GM12878 (cell line): ENCODE measurements around the gene RET. TPM values are rescaled to one million over a fixed set of nuclear protein-coding genes. Genes with fewer than 3 reads are reported as not detected.

ENCODE experiments used
- ATAC-seq: fragments of 200-7000 bp; cut with Tn5 transposase; 3 replicates; pipeline ENCODE4 v1.9.1; 2020; ENCODE audit warnings: mild to moderate bottlenecking, moderate library complexity
- BruUV-seq: library from RNA; stranded (reverse); fragments of 400-500 nt; replicated peaks from 2 replicates; lab custom pipeline; 2021; lab: Mats Ljungman, UMichigan
- CTCF ChIA-PET: fragments of 300-600 bp; sonication (Branson Sonifier 250); formaldehyde crosslinking; extraction: SDS; loops from one replicate; lab custom pipeline; 2021; ENCODE audit warnings: inconsistent platforms; lab: Yijun Ruan, JAX
- POLR2A ChIA-PET: fragments of 350-600 bp; formaldehyde crosslinking; extraction: SDS; loops from one replicate; lab custom pipeline; 2021; ENCODE audit warnings: inconsistent platforms; lab: Charles Lee
- RAD21 ChIA-PET: fragments of 300-600 bp; sonication (Branson Sonifier 250); formaldehyde crosslinking; loops from one replicate; lab custom pipeline; 2023; ENCODE audit warnings: antibody characterized with exemption; ENCODE audit not compliant: unreplicated experiment; lab: Charles Lee
- SMC1A ChIA-PET: fragments of 300-600 bp; sonication (Branson Sonifier 250); formaldehyde crosslinking; loops from one replicate; lab custom pipeline; 2023; ENCODE audit not compliant: unreplicated experiment, uncharacterized antibody; lab: Charles Lee
- DNase-seq: peaks from one replicate; pipeline ENCODE4 v3.0.0-alpha.2; 2011; ENCODE audit warnings: low read depth, low spot score
- FAIRE-seq: peaks from 3 replicates; lab custom pipeline; 2011; peaks lifted over from hg19 to GRCh38; lab: Jason Lieb, UNC
- H2AFZ ChIP-seq: 2 replicates; pipeline ENCODE4 v1.6.0; 2011; ENCODE audit warnings: low read depth, low read length, control low read depth; ENCODE audit not compliant: control insufficient read depth
- H3K27ac ChIP-seq: 2 replicates; pipeline ENCODE4 v1.5.1; 2011; ENCODE audit warnings: control low read depth; ENCODE audit not compliant: control insufficient read depth, insufficient read depth
- H3K27me3 ChIP-seq, 2 experiments: replicated peaks in 1 of 2; 2 replicates each; pipeline versions ENCODE4 v1.6.0 to v1.6.1; 2011; ENCODE audit warnings: low read length in 1 of 2; ENCODE audit not compliant: control insufficient read depth in 2 of 2, insufficient read depth in 2 of 2
- H3K36me3 ChIP-seq, 2 experiments: 2 replicates each; pipeline ENCODE4 v1.5.1; 2011; ENCODE audit warnings: low read length in 1 of 2; ENCODE audit not compliant: control insufficient read depth in 2 of 2, insufficient read depth in 2 of 2
- H3K4me1 ChIP-seq: 2 replicates; pipeline ENCODE4 v1.6.1; 2011; ENCODE audit warnings: mild to moderate bottlenecking, low read length, moderate library complexity, mixed read lengths; ENCODE audit not compliant: control insufficient read depth, insufficient read depth
- H3K4me2 ChIP-seq: 2 replicates; pipeline ENCODE4 v1.6.0; 2011; ENCODE audit warnings: control low read depth; ENCODE audit not compliant: control insufficient read depth, insufficient read depth
- H3K4me3 ChIP-seq: fragments of 200-600 bp; sonication (generic); 2 replicates; pipeline ENCODE4 v1.5.1; 2016
- H3K79me2 ChIP-seq: 2 replicates; pipeline ENCODE4 v1.6.0; 2011; ENCODE audit warnings: low read length; ENCODE audit not compliant: control insufficient read depth, insufficient read depth
- H3K9ac ChIP-seq: 2 replicates; pipeline ENCODE4 v1.8.0; 2011; ENCODE audit warnings: low read length, control low read depth, mixed read lengths; ENCODE audit not compliant: control insufficient read depth, insufficient read depth
- H3K9me3 ChIP-seq: replicated peaks from 3 replicates; pipeline ENCODE4 v1.5.1; 2011; ENCODE audit warnings: mild to moderate bottlenecking, low read length; ENCODE audit not compliant: control insufficient read depth, insufficient read depth
- H4K20me1 ChIP-seq: 2 replicates; pipeline ENCODE4 v1.6.0; 2011; ENCODE audit not compliant: control insufficient read depth, insufficient read depth
- ASH2L ChIP-seq: fragments of 300-600, 200-600 bp; sonication (generic); IDR thresholded peaks from 2 replicates; pipeline ENCODE4 v1.6.1; 2017; ENCODE audit warnings: low read depth, mild to moderate bottlenecking, borderline replicate concordance
- BHLHE40 ChIP-seq, 2 experiments: fragments of 450-650 bp in 1 of 2; IDR thresholded peaks; 2 replicates each; pipeline ENCODE4 v1.6.1; 2011 to 2017; ENCODE audit warnings: low read depth in 2 of 2, borderline replicate concordance in 1 of 2, improper control_type of control experiment in 1 of 2, low read length in 1 of 2, mild to moderate bottlenecking in 1 of 2
- DPF2 ChIP-seq: fragments of 450-650 bp; IDR thresholded peaks from 2 replicates; pipeline ENCODE4 v1.6.1; 2017; ENCODE audit warnings: mild to moderate bottlenecking
- EZH2 ChIP-seq: IDR thresholded peaks from 2 replicates; pipeline ENCODE4 v1.6.1; 2012; ENCODE audit warnings: low read depth, mild to moderate bottlenecking, control low read depth, inconsistent platforms, low read length, borderline replicate concordance; ENCODE audit not compliant: control insufficient read depth
- HDGF ChIP-seq: fragments of 450-650 bp; IDR thresholded peaks from 2 replicates; pipeline ENCODE4 v1.6.1; 2016; ENCODE audit warnings: antibody characterized with exemption
- KLF5 ChIP-seq: fragments of 450-650 bp; IDR thresholded peaks from 2 replicates; pipeline ENCODE4 v1.6.1; 2014; ENCODE audit warnings: mild to moderate bottlenecking; ENCODE audit not compliant: partially characterized antibody
- RB1 ChIP-seq: fragments of 450-650 bp; formaldehyde crosslinking; IDR thresholded peaks from 2 replicates; pipeline ENCODE4 v1.6.1; 2017; ENCODE audit warnings: mild to moderate bottlenecking, borderline replicate concordance
- RBBP5 ChIP-seq: fragments of 200-600 bp; sonication (generic); conservative IDR thresholded peaks from 2 replicates; pipeline ENCODE4 v1.6.1; 2016
- SIX5 ChIP-seq: IDR thresholded peaks from 2 replicates; pipeline ENCODE4 v1.6.1; 2011; ENCODE audit warnings: mild to moderate bottlenecking, low read depth, low read length, moderate library complexity; ENCODE audit not compliant: severe bottlenecking
- STAT3 ChIP-seq: IDR thresholded peaks from 2 replicates; pipeline ENCODE4 v1.6.1; 2011; ENCODE audit warnings: low read depth, low read length, improper control_type of control experiment
- TAF1 ChIP-seq: IDR thresholded peaks from 2 replicates; pipeline ENCODE4 v1.6.1; 2011; ENCODE audit warnings: mild to moderate bottlenecking, low read depth, low read length, borderline replicate concordance
- TARDBP ChIP-seq: IDR thresholded peaks from 2 replicates; pipeline ENCODE4 v1.6.1; 2016; ENCODE audit warnings: borderline replicate concordance
- TCF3 ChIP-seq: IDR thresholded peaks from 2 replicates; pipeline ENCODE4 v1.6.1; 2012; ENCODE audit warnings: low read depth, mild to moderate bottlenecking, low read length, borderline replicate concordance; ENCODE audit not compliant: insufficient read depth
- WGBS: methylation state at CpG from one replicate; pipeline ENCODE4 v1.1.6; 2016; ENCODE audit warnings: low lambda C conversion rate; ENCODE audit not compliant: insufficient replicate concordance, insufficient coverage; ENCODE audit errors: missing lambda C conversion rate; 5-methylcytosine and 5-hydroxymethylcytosine counted together
- in situ Hi-C: fragments of 300-500 bp; cut with MboI; formaldehyde crosslinking; loops from 9 replicates; pipeline ENCODE4 v1.14.3; 2018; ENCODE audit warnings: mixed read lengths
- intact Hi-C: fragments of 100-400 bp; cut with micrococcal nuclease; formaldehyde crosslinking; loops from one replicate; pipeline ENCODE4 v1.14.2; 2022; ENCODE audit not compliant: unreplicated experiment
- polyA plus RNA-seq, 11 experiments: library from polyadenylated mRNA; depleted of rRNA in 4 of 11; unstranded in 6 of 11; stranded (reverse) in 5 of 11; fragments of >200 nt; fragmentation: Nextera tagmentation in 4 of 11; fragmentation: Illumina TruSeq in 1 of 11; extraction: Ambion mirVana in 4 of 11; extraction: Trizol in 1 of 11; gene quantifications; 1 replicate in 1 of 11; 2 replicates in 10 of 11; pipeline versions ENCODE4 v1.2.1 to v1.2.3, GENCODE V29; 2011 to 2016; ENCODE audit warnings: inconsistent platforms in 2 of 11, missing spikeins in 2 of 11, low read depth in 1 of 11
- total RNA-seq, 4 experiments: library from RNA; depleted of rRNA in 3 of 4; stranded (reverse); fragments of >200 nt in 3 of 4; fragmentation: Illumina TruSeq in 1 of 4; extraction: Trizol in 1 of 4; gene quantifications; 2 replicates each; pipeline versions ENCODE4 v1.2.1 to v1.2.3, GENCODE V29; 2013 to 2021
- TF ChIP-seq, protein P1 (sequence below): IDR thresholded peaks from 2 replicates; pipeline ENCODE4 v1.6.1; 2011; ENCODE audit warnings: low read depth, low read length, improper control_type of control experiment, borderline replicate concordance

RET gene
- total and polyA plus RNA-seq, 10 of the 15 experiments (the other 5 are each of a cell fraction or from before 2014, with no cell fraction given), result not detected

- no peaks in the 10 kb centered on the region for H3K79me2 ChIP-seq
- no peaks in the 10 kb centered on the region for H3K4me1 ChIP-seq
- no peak overlapping the region for H3K4me2 ChIP-seq
- intact Hi-C loops (no loop called here), in situ Hi-C loops (no loop called here)
- FAIRE-seq (no peak), DNase-seq (no peak), ATAC-seq (no peak)
- BruUV-seq, result no TSS peak
- no peaks in the 10 kb centered on the region for H3K36me3 ChIP-seq
- ChIA-PET POLR2A (no interaction called here), SMC1A (no interaction called here), CTCF (no interaction called here), RAD21 (no interaction called here)
- H3K9me3 ChIP-seq, result no peaks in the 10 kb centered on the region
- WGBS, result 11% methylated on average over 6 of the region's 6 CpGs
- no peak overlapping the region for H3K27ac ChIP-seq
- H4K20me1 ChIP-seq, result no peaks in the 10 kb centered on the region
- no peak overlapping the region for H2AFZ ChIP-seq
- no peak overlapping the region for H3K9ac ChIP-seq
- TF ChIP-seq TARDBP (no peak), KLF5 (no peak), DPF2 (no peak), STAT3 (no peak), RBBP5 (no peak), EZH2 (no peak), TCF3 (no peak), BHLHE40 (IDR thresholded peaks at IDR 0.05; ENCODE audit: borderline replicate concordance in 1 of 2, low read depth in 2 of 2, low read length in 1 of 2) (no peak), TAF1 (no peak), ASH2L (no peak), RB1 (no peak), SIX5 (no peak), HDGF (no peak)
- TF ChIP-seq, protein P1, sequence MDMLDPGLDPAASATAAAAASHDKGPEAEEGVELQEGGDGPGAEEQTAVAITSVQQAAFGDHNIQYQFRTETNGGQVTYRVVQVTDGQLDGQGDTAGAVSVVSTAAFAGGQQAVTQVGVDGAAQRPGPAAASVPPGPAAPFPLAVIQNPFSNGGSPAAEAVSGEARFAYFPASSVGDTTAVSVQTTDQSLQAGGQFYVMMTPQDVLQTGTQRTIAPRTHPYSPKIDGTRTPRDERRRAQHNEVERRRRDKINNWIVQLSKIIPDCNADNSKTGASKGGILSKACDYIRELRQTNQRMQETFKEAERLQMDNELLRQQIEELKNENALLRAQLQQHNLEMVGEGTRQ, result no peak
- no peaks in the 10 kb centered on the region; a peak in 2 of 4 replicates for H3K27me3 ChIP-seq
- H3K4me3 ChIP-seq, result no peak overlapping the region
These were observed 11.1 kb upstream of the RET start for GRCh38 chr10:43065761-43066160.
